Measurements from ENCODE around the gene FBN3. TPM values are rescaled to one million over a fixed set of nuclear protein-coding genes. Genes with fewer than 3 reads are reported as not detected.

FBN3 gene
- total RNA-seq, 1 experiment from 2014 or later: not detected

GRCh38 chr19:8022275-8022674 is 127.1 kb downstream of the FBN3 start:
- DNase-seq (ENCODE audit: low read depth): no peak

DNA sequence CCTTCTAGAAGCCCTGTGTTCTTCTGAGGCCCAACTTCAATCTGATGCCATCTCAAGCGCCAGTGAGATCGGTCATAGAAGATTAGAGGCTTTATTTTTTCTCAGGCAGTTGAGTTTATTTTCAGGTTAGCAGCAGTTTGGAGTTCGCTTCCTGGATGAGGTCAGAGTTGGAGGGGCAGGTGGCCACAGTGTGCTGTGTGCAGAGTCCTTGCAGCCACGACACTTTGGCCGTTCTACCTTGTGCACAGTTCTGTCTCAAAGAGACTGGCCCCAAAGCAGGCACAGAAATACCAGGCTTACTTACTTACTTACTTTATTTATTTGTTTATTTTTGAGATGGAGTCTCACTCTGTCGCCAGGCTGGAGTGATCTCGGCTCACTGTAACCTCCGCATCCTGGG is 128.0 kb downstream of the FBN3 start:
- no peak for DNase-seq (ENCODE audit: low read depth)

DNA sequence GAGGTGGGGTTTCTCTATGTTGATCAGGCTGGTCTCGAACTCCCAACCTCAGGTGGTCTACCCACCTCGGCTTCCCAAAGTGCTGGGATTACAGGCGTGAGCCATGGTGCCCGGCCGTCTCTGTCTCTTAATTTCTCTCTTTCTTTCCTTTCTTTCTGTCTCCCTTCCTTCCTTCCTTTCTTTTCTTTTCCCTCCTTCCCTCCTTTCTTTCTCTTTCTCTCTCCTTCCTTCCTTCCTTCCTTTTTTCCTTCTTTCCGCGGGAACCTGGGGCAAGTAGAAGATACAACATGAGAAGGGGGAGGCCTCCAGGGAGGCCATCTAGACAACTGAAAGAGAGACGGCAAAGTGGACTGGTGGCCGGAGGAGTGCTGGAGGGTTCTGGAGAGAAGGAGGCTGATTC is 128.7 kb downstream of the FBN3 start:
- DNase-seq (ENCODE audit: low read depth): no peak

DNA sequence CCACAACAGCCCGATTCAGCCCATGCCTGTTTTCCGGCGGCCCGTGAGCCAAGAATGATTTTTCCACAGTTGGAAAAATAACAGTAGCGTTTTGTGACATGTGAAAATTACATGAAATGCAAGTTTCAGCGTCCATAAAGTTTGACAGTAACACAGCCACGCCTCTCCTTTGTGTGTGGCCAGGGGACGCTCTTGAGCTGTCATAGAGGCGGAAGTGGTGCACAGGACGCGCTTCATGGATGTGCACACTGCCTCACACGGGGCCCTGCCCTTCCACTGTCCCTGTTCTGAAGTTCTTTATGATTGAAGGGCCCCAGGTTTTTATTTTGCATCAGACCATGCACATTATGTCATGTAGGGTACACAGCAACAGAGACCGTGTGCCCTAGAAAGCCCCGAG is 131.6 kb downstream of the FBN3 start:
- no peak for DNase-seq (ENCODE audit: low read depth)

Other genes with a start within 250 kb of the FBN3 start
- gene MAP2K7, start 245.7 kb downstream of the FBN3 start, total RNA-seq (2014; rRNA removed; shearing (Covaris generic)): 5.0 and 6.4 TPM in 2 replicates
- gene TGFBR3L, start 234.8 kb downstream of the FBN3 start, total RNA-seq (2014; rRNA removed; shearing (Covaris generic)): 0.36 and 2.1 TPM in 2 replicates
- gene SNAPC2, start 229.3 kb downstream of the FBN3 start, total RNA-seq (2014; rRNA removed; shearing (Covaris generic)): 27.1 and 27.5 TPM in 2 replicates
- gene CTXN1, start 223.5 kb downstream of the FBN3 start, total RNA-seq (2014; rRNA removed; shearing (Covaris generic)): 1.2 and 2.6 TPM in 2 replicates
- 35.7 and 77.2 TPM in 2 replicates for gene TIMM44, start 205.9 kb downstream of the FBN3 start, total RNA-seq (2014; rRNA removed; shearing (Covaris generic))
- gene ELAVL1, start 144.0 kb downstream of the FBN3 start, total RNA-seq (2014; rRNA removed; shearing (Covaris generic)): 31.8 and 39.0 TPM in 2 replicates
- not detected in 2 replicates for gene CCL25, start 96.8 kb downstream of the FBN3 start, total RNA-seq (2014; rRNA removed; shearing (Covaris generic))
- 0.24 TPM in 1 of 2 replicates, not detected in the other for gene CERS4, start 59.8 kb upstream of the FBN3 start, total RNA-seq (2014; rRNA removed; shearing (Covaris generic))
- 49.7 and 71.9 TPM in 2 replicates for gene CD320, start 158.8 kb upstream of the FBN3 start, total RNA-seq (2014; rRNA removed; shearing (Covaris generic))
- gene NDUFA7, start 171.8 kb upstream of the FBN3 start, total RNA-seq (2014; rRNA removed; shearing (Covaris generic)): 42.1 and 48.3 TPM in 2 replicates
- gene RPS28, start 171.9 kb upstream of the FBN3 start, total RNA-seq (2014; rRNA removed; shearing (Covaris generic)): 246 and 255 TPM in 2 replicates
- 0.24 TPM in 1 of 2 replicates, not detected in the other for gene KANK3, start 193.7 kb upstream of the FBN3 start, total RNA-seq (2014; rRNA removed; shearing (Covaris generic))
- gene ANGPTL4, start 214.6 kb upstream of the FBN3 start, total RNA-seq (2014; rRNA removed; shearing (Covaris generic)): 9.0 and 10.4 TPM in 2 replicates
- 10.3 and 16.1 TPM in 2 replicates for gene RAB11B, start 240.8 kb upstream of the FBN3 start, total RNA-seq (2014; rRNA removed; shearing (Covaris generic))